GM21367 (cell line): Measurements from ENCODE around the gene RMI2.
"Not testable (repeated sequence)": the region's sequence is repeated elsewhere in the genome, so short reads cannot be mapped to it uniquely, and the experiment has no call there.

Experiments used
- ATAC-seq: cut with Tn5 transposase; IDR thresholded peaks from one replicate; pipeline ENCODE4 v1.9.1; 2021; ENCODE audit not compliant: unreplicated experiment

Gene RMI2

GRCh38 chr16:11345040-11345862 lies at the start of gene RMI2:
RMI2 (plus strand) TSS chr16:11345459; CDS start chr16:11345472, 13 bp downstream.
- ATAC-seq: peak; percentile 77

GRCh38 chr16:11295672-11296071 lies 49.6 kb upstream of the RMI2 start:
- ATAC-seq: no peak

DNA sequence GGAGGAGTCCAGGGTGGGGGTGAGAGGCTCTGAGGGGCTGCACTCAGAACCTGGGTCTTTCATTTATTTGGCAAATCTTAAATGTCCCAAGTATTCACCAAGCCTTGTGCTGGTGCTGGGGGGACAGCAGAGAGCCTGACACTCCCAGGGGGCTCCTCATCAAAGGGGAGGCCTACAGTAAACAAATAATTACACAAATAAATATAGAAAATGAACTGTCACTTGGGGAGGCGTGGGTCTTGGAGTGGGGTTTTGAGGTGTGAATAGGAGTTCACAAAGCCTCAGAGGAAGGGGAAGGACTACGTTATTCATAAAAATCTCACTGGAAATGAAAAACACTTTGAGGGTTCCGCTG lies 48.9 kb upstream of the RMI2 start:
- no peak for ATAC-seq

DNA sequence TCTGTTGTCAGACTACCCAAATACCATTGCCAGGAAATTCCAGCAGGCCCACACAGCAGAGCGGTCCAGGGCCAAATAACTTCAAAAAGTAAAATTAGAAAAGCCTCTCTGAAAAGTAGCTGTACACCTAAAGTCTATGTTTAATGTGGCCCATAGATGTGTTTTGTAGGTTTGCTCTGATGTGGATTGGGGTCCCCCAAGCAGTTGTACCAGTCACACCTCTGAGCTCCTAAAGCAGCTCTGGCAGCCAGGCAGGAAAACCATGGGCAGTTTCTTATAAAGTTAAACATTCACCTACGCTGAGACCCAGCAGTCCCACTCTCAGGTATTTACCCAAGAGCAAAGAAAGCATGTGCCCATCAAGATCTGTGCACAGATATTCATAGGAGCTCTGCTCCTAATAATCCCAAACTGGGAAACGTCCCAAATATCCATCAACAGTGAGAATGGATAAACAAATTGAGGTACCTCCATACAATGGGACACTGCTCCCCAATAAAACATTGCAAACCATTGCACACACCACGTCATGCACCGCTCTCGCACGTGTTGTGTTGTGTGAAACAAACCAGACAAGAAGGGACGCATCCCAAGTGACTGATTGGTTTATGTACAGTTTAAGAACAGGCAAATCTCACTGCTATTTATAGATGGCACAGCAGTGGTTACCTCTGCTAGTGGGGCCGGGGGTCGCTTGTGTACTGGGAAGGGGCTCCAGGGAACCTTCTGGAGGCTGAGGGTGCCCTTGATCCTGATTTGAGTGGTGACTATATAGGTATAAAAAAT lies 48.4 kb upstream of the RMI2 start:
- peak; percentile 8 for ATAC-seq

- ATAC-seq: peak; percentile 59
Observed at GRCh38 chr16:11297492-11298142, 47.6 kb upstream of the RMI2 start.

- no peak for ATAC-seq
Observed at GRCh38 chr16:11298143-11298900, 46.9 kb upstream of the RMI2 start.

- not testable (repeated sequence) for ATAC-seq
Observed at GRCh38 chr16:11298950-11299547, 46.2 kb upstream of the RMI2 start.

- no peak for ATAC-seq
Observed at GRCh38 chr16:11299865-11300559, 45.2 kb upstream of the RMI2 start.

DNA sequence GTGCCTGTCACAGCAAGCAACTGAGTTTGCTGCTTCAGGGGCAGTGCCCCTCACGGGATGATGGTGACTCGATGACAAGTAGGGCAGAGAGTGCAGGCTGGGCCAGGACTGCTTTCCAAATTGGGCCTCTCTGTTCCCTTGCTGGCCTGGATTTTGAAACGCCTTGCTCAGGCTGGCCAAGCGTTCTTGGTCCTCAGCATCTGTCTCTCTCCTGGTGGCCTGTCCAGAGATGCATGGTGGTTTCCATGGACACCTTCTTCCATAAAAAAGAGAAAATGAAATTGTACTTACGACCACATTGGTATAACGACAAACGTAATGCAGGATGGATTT lies 44.7 kb upstream of the RMI2 start:
- ATAC-seq: no peak

DNA sequence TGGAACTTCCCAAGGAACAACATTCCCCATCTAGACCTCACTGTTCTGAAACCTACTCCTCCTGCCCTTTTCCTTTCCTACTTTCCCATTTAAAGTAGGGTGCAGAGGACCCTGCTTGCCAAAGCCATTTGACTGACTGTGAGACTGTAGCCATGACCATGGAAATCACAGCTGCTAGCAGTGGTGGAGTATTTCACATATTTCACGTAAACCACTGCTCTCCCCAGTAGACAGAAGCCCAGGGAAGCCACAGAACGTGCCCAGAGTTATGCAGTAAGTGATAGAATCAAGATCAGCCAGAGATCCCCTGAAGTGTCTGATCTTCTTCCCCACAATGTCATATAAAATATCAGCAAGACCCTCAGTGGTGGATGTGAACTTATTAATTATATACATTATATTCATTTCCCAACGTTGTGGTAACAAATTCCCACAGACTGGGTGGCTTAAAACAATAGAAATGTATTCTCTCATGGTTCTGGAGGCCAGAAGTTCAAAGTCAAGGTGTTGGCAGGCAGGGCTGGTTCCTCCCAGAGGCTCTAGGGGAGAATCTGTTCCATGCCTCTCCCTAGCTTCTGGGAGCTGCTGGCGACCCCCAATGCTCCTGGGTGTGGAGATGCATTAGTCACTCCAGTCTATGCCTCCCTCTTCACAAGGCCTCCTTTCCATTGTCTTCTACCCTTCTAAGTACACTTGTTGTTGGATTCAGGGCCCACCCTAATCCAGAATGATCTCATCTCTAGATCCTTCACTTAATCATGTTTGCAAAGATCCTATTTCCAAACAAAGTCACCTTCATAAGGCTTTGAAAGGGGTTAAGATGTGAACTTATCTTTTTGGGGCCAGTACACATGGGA lies 43.4 kb upstream of the RMI2 start:
- ATAC-seq: no peak

DNA sequence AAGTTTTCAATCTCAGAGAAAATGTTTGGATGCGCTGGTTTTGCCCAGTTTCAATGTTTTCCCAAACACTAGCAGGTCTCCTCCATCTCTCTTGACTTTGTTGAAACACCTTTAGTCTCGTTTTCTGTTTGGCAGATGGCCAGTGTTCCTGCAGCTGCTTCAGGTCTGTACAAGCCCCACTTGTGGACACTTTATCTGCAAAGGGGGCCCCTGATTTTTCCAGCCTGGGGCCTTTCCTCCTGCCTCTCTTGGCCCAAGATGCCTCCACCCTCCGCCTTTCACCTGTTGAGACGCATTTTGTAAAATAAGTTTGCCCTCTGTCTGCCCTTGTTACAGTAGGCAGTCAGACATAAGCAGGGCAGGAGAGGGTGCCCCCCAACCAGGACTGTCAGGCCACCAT lies 42.3 kb upstream of the RMI2 start:
- no peak for ATAC-seq

- ATAC-seq: no peak
Observed at GRCh38 chr16:11303405-11304138, 41.7 kb upstream of the RMI2 start.

GRCh38 chr16:11306381-11306780 lies 38.9 kb upstream of the RMI2 start:
- ATAC-seq: no peak

GRCh38 chr16:11306997-11307638 lies 38.1 kb upstream of the RMI2 start:
- ATAC-seq: no peak

DNA sequence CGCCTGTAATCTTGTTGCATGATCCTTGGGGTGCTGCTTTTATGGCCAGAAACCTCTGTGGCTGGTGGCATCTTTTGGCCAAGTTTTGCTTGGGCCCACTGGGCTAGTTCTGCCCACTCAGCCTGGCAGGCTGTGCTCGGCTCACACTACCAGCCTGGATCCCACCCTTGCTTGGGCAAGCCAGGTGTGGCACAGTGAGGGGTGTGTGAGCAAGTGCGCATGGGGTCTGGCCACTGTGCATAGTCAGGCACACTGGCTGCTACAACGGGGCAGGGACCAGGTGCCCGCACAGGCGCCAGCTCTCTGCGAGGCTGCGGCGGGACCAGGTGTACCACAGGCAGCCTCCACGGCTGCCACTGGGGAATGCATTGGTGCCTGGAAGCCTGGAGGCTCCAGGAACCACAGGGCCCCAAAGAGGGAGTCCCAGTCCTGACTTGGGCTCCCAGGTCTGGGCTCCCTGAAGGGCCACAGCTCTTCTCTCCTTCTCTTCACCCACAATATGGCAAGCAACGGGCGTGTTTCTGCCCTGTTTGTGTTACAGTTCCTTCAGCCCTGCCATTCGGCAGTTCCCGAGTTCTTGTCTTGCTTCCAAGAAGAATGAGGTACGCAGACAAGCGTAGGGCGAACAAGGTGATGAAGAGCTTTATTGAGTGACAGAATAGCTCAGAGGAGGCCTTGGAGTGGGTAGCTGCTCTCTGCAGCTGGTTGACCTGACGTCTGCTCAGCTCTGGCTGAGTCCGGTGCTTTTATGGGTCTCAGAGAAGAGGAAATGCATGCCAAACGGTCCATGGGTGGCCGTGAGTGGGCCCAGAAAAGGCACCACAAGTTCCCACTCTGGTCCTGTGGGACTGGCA lies 37.4 kb upstream of the RMI2 start:
- no peak for ATAC-seq

GRCh38 chr16:11308493-11309283 lies 36.6 kb upstream of the RMI2 start:
- ATAC-seq: no peak
